ENCODE results near the gene RNPS1. TPM values are rescaled to one million over a fixed set of nuclear protein-coding genes. Genes with fewer than 3 reads are reported as not detected.

The RNPS1 gene
- total and polyA plus RNA-seq, 2 donors (not counting 1 experiment from before 2014, with no cell fraction given), result 38.1 to 115 TPM

GRCh38 chr16:2235234-2235651 is 32.7 kb downstream of the RNPS1 start:
- TF ChIP-seq CTCF (conservative IDR thresholded peaks at IDR 0.05 in 1 of 2, IDR thresholded peaks at IDR 0.05 in 1 of 2; ENCODE audit: low read depth in 1 of 2, low read length in 2 of 2) (no peak), EZH2 (IDR thresholded peaks at IDR 0.05; ENCODE audit: low read length, missing control alignments) (no peak)
- H3K4me1 ChIP-seq (ENCODE audit: control insufficient read depth, extremely low read depth, insufficient read depth, low read length), result peaks cover 2% of the 10 kb centered on the region
- H4K20me1 ChIP-seq (ENCODE audit: control insufficient read depth, extremely low read depth, insufficient read depth, low read length), result no peaks in the 10 kb centered on the region
- no peak overlapping the region for H3K4me2 ChIP-seq (ENCODE audit: extremely low read depth, insufficient read depth, low read length)
- no peak for DNase-seq (ENCODE audit: low read depth in 2 of 2)
- no peaks in the 10 kb centered on the region for H3K27me3 ChIP-seq (ENCODE audit: control insufficient read depth, insufficient read depth, low read length)
- H3K36me3 ChIP-seq (ENCODE audit: control insufficient read depth, insufficient read depth, low read length), result peaks cover 30% of the 10 kb centered on the region
- no peaks in the 10 kb centered on the region for H3K9me3 ChIP-seq (ENCODE audit: control insufficient read depth, insufficient read depth, low read depth, low read length)
- H3K79me2 ChIP-seq (ENCODE audit: control insufficient read depth, insufficient read depth, low read length), result no peaks in the 10 kb centered on the region
- no peak overlapping the region for H3K9ac ChIP-seq (ENCODE audit: insufficient read depth, low read length)
- H3K27ac ChIP-seq (ENCODE audit: insufficient read depth, low read length), result no peak overlapping the region
- no peak overlapping the region for H3K4me3 ChIP-seq (replicated peaks in 1 of 4; ENCODE audit: control extremely low read depth in 1 of 4, insufficient read depth in 1 of 4, low read depth in 3 of 4, low read length in 4 of 4)
- H2AFZ ChIP-seq (ENCODE audit: low read length), result no peak overlapping the region

GRCh38 chr16:2234813-2235170 is 33.1 kb downstream of the RNPS1 start:
- Histone ChIP-seq H3K79me2 (ENCODE audit: control insufficient read depth, insufficient read depth, low read length) (no peaks in the 10 kb centered on the region), H3K4me3 (replicated peaks in 1 of 4; ENCODE audit: control extremely low read depth in 1 of 4, insufficient read depth in 1 of 4, low read depth in 3 of 4, low read length in 4 of 4) (no peak overlapping the region), H3K36me3 (ENCODE audit: control insufficient read depth, insufficient read depth, low read length) (peaks cover 30% of the 10 kb centered on the region), H3K4me2 (ENCODE audit: extremely low read depth, insufficient read depth, low read length) (no peak overlapping the region), H3K27ac (ENCODE audit: insufficient read depth, low read length) (no peak overlapping the region), H2AFZ (ENCODE audit: low read length) (no peak overlapping the region), H3K27me3 (ENCODE audit: control insufficient read depth, insufficient read depth, low read length) (no peaks in the 10 kb centered on the region), H3K9me3 (ENCODE audit: control insufficient read depth, insufficient read depth, low read depth, low read length) (no peaks in the 10 kb centered on the region), H3K9ac (ENCODE audit: insufficient read depth, low read length) (no peak overlapping the region), H3K4me1 (ENCODE audit: control insufficient read depth, extremely low read depth, insufficient read depth, low read length) (peaks cover 2% of the 10 kb centered on the region), H4K20me1 (ENCODE audit: control insufficient read depth, extremely low read depth, insufficient read depth, low read length) (no peaks in the 10 kb centered on the region)
- TF ChIP-seq EZH2 (IDR thresholded peaks at IDR 0.05; ENCODE audit: low read length, missing control alignments) (no peak), CTCF (conservative IDR thresholded peaks at IDR 0.05 in 1 of 2, IDR thresholded peaks at IDR 0.05 in 1 of 2; ENCODE audit: low read depth in 1 of 2, low read length in 2 of 2) (no peak)
- DNase-seq (ENCODE audit: low read depth in 2 of 2), result no peak

GRCh38 chr16:2233872-2234812 is 33.8 kb downstream of the RNPS1 start:
- H3K4me2 ChIP-seq (ENCODE audit: extremely low read depth, insufficient read depth, low read length), result no peak overlapping the region
- H4K20me1 ChIP-seq (ENCODE audit: control insufficient read depth, extremely low read depth, insufficient read depth, low read length), result no peaks in the 10 kb centered on the region
- no peak for TF ChIP-seq EZH2 (IDR thresholded peaks at IDR 0.05; ENCODE audit: low read length, missing control alignments)
- TF ChIP-seq CTCF (conservative IDR thresholded peaks at IDR 0.05 in 1 of 2, IDR thresholded peaks at IDR 0.05 in 1 of 2; ENCODE audit: low read depth in 1 of 2, low read length in 2 of 2), result no peak
- H3K9ac ChIP-seq (ENCODE audit: insufficient read depth, low read length), result no peak overlapping the region
- H2AFZ ChIP-seq (ENCODE audit: low read length), result no peak overlapping the region
- peaks cover 2% of the 10 kb centered on the region for H3K4me1 ChIP-seq (ENCODE audit: control insufficient read depth, extremely low read depth, insufficient read depth, low read length)
- no peak overlapping the region for H3K4me3 ChIP-seq (replicated peaks in 1 of 4; ENCODE audit: control extremely low read depth in 1 of 4, insufficient read depth in 1 of 4, low read depth in 3 of 4, low read length in 4 of 4)
- H3K36me3 ChIP-seq (ENCODE audit: control insufficient read depth, insufficient read depth, low read length), result peaks cover 35% of the 10 kb centered on the region
- H3K79me2 ChIP-seq (ENCODE audit: control insufficient read depth, insufficient read depth, low read length), result no peaks in the 10 kb centered on the region
- H3K27me3 ChIP-seq (ENCODE audit: control insufficient read depth, insufficient read depth, low read length), result no peaks in the 10 kb centered on the region
- H3K9me3 ChIP-seq (ENCODE audit: control insufficient read depth, insufficient read depth, low read depth, low read length), result no peaks in the 10 kb centered on the region
- no peak overlapping the region for H3K27ac ChIP-seq (ENCODE audit: insufficient read depth, low read length)
- no peak for DNase-seq (ENCODE audit: low read depth in 2 of 2)

All from fibroblast of lung (primary cell).